Lung (tissue), 12 donors: Measurements from ENCODE around the gene PDLIM4. TPM values are rescaled to one million over a fixed set of nuclear protein-coding genes. Genes with fewer than 3 reads are reported as not detected.

Experiments
- ATAC-seq: fragments of 200-7000 bp; cut with Tn5 transposase; one replicate; pipeline ENCODE4 v1.9.1; 2020; ENCODE audit warnings: moderate number of reproducible peaks; ENCODE audit not compliant: insufficient read depth, low FRiP score
- DNase-seq, 3 donors: peaks; one replicate each; pipeline ENCODE4 v3.0.0-alpha.2; 2013 to 2017
- H3K27ac ChIP-seq, 2 donors: one replicate each; pipeline ENCODE4 v1.5.1; 2013; ENCODE audit warnings: mild to moderate bottlenecking in 2 of 2, moderate library complexity in 2 of 2, control low read depth in 1 of 2, inconsistent platforms in 1 of 2, low read depth in 1 of 2, low read length in 1 of 2
- H3K27me3 ChIP-seq, 3 donors: one replicate each; pipeline ENCODE4 v1.5.1; 2013; ENCODE audit warnings: low read length in 2 of 3; ENCODE audit not compliant: control insufficient read depth in 3 of 3, insufficient read depth in 3 of 3
- H3K36me3 ChIP-seq, 4 donors: one replicate each; pipeline ENCODE4 v1.5.1; 2013; ENCODE audit warnings: low read length in 4 of 4, mild to moderate bottlenecking in 1 of 4, moderate library complexity in 1 of 4; ENCODE audit not compliant: control insufficient read depth in 4 of 4, insufficient read depth in 4 of 4
- H3K4me1 ChIP-seq, 5 donors: one replicate each; pipeline ENCODE4 v1.5.1; 2013; ENCODE audit warnings: low read length in 5 of 5, mild to moderate bottlenecking in 2 of 5, moderate library complexity in 1 of 5; ENCODE audit not compliant: control insufficient read depth in 5 of 5, insufficient read depth in 5 of 5
- H3K4me3 ChIP-seq: one replicate; pipeline ENCODE4 v1.5.1; 2013; ENCODE audit warnings: mild to moderate bottlenecking, control low read depth, moderate library complexity
- H3K9ac ChIP-seq, 2 donors: one replicate each; pipeline ENCODE4 v1.5.1; 2013; ENCODE audit warnings: low read length in 2 of 2, control low read depth in 1 of 2; ENCODE audit not compliant: insufficient read depth in 1 of 2
- H3K9me3 ChIP-seq, 4 donors: one replicate each; pipeline ENCODE4 v1.5.1; 2013; ENCODE audit warnings: low read length in 3 of 4, mild to moderate bottlenecking in 1 of 4, moderate library complexity in 1 of 4; ENCODE audit not compliant: control insufficient read depth in 4 of 4, insufficient read depth in 3 of 4
- WGBS, 2 donors: extraction: QIAGEN DNeasy Blood & Tissue Kit; methylation state at CpG; one replicate each; pipeline ENCODE4 v1.1.7; 2013; 5-methylcytosine and 5-hydroxymethylcytosine counted together
- polyA plus RNA-seq, 2 donors: library from polyadenylated mRNA; stranded (reverse); fragments of 200-250 nt; gene quantifications; one replicate each; pipeline ENCODE4 v1.2.1, GENCODE V29; 2013
- total RNA-seq, 2 donors: library from RNA; depleted of rRNA in 1 of 2; stranded (reverse); fragments of >200 nt in 1 of 2; gene quantifications; one replicate each; pipeline ENCODE4 v1.2.1, GENCODE V29; 2014 to 2021
- TF ChIP-seq, protein P1 (sequence below): IDR thresholded peaks from 2 replicates; pipeline ENCODE4 v1.5.1; 2012; ENCODE audit warnings: mild to moderate bottlenecking; ENCODE audit errors: control extremely low read depth, extremely low read depth
- donor health status: control.
- donor health status: control.
- donor health status: Bipolar disorder and iron deficiency.
- donor health status: healthy.
- donor health status: DM: yes; HTN: yes; CAD: no.

Gene PDLIM4
- total and polyA plus RNA-seq, 4 donors, result 7.3 to 13.8 (median 9.6) TPM

DNA sequence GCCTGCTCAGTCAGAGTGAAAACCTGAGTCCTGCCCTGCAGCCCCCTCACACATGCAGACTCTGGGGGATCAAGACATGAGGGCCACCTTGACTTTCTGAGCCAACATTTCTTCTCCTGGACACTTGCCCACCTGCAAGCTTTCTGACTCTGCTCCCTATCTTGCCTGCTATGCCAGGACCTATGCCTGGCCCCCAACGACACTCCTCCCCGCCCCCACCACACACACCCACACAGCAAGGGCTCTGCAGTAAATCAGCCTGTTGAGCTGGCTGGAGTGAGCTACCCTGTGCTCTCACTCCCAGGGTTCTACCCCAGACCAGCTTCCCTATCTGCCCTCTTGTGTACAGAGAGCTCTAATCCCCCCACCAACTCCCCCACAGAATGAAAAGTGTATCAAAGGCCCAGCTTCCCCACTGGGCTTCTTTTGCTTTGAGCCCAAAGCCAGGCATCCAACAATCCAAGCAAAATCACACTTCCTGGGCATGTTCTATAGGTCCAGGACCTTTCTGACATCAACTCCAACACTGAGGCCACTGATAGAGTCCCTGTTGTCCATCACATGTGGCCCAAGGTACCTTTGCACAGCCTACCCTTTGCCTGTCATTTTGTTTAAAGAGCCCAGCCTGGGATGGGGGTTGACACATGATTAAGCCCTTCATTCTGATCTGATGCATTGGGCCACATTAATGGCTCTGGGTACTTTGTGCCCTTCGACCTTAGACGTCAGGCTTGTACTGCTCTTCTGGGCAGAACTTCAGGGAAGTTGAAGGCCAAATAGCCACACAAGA lies 7.2 kb downstream of the PDLIM4 start:
- WGBS, 2 donors, result 83 to 87% methylated on average over 4 of the region's 4 CpGs
- H3K4me1 ChIP-seq, result peaks cover 0 to 12% (median 4%) of the 10 kb centered on the region in 5 donors

DNA sequence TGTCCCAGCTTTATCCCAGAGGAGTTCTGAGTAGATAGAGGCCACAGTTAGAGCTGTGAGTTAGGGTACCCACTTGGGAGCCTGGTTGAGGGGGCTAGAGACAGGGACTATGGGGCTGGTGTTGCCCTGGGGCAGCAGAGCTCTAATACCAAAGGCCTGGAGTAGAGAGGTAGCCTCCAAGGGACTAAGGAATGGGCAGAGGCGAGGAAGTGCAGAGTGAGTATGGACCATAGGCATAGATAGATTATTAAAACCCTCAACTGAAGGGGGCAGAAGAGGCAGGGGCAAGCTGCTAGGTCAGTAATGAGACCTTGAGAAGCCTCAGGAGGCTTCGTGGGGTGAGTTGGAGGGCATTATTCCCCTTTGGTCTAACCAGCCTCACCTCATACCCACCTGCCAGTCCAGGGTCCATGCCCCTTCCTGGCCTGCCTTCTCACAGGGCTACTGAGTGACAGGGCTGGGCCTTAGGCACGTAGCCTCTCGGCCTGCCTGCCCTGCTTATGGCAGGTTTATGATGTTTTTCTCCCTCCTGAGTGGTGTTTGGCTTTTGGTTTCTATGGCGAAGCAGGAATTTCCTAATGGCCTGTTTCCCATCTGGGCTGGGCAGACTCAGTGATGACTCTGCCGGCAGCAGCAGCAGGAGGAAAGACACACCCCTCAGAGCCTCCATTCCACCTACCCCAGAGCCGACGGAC lies 8.0 kb downstream of the PDLIM4 start:
- 35 to 48% methylated on average over 8 of the region's 8 CpGs for WGBS, 2 donors
- Histone ChIP-seq H3K4me3 (no peak overlapping the region), H3K36me3 (no peaks in the 10 kb centered on the region), H3K27me3 (no peaks in the 10 kb centered on the region), H3K4me1 (peaks cover 0 to 12% (median 3%) of the 10 kb centered on the region in 5 donors), H3K9ac (peak overlapping the region in 1 of 2 donors; percentile 18), H3K27ac (peak overlapping the region in 1 of 2 donors; percentile 23), H3K9me3 (no peaks in the 10 kb centered on the region)
- DNase-seq, result peak; percentile 83 to 86 (median 84)
- TF ChIP-seq, protein P1, sequence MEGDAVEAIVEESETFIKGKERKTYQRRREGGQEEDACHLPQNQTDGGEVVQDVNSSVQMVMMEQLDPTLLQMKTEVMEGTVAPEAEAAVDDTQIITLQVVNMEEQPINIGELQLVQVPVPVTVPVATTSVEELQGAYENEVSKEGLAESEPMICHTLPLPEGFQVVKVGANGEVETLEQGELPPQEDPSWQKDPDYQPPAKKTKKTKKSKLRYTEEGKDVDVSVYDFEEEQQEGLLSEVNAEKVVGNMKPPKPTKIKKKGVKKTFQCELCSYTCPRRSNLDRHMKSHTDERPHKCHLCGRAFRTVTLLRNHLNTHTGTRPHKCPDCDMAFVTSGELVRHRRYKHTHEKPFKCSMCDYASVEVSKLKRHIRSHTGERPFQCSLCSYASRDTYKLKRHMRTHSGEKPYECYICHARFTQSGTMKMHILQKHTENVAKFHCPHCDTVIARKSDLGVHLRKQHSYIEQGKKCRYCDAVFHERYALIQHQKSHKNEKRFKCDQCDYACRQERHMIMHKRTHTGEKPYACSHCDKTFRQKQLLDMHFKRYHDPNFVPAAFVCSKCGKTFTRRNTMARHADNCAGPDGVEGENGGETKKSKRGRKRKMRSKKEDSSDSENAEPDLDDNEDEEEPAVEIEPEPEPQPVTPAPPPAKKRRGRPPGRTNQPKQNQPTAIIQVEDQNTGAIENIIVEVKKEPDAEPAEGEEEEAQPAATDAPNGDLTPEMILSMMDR, result no peak
- ATAC-seq, result peak; percentile 65

More for the DNA sequence above, 7.2 kb downstream of the PDLIM4 start:
- ATAC-seq (no peak), DNase-seq (no peak)
- Histone ChIP-seq H3K4me3 (no peak overlapping the region), H3K36me3 (no peaks in the 10 kb centered on the region), H3K27ac (no peak overlapping the region), H3K27me3 (no peaks in the 10 kb centered on the region), H3K9ac (peak overlapping the region in 1 of 2 donors; percentile 18), H3K9me3 (no peaks in the 10 kb centered on the region)
- TF ChIP-seq, protein P1, result no peak

DNA sequence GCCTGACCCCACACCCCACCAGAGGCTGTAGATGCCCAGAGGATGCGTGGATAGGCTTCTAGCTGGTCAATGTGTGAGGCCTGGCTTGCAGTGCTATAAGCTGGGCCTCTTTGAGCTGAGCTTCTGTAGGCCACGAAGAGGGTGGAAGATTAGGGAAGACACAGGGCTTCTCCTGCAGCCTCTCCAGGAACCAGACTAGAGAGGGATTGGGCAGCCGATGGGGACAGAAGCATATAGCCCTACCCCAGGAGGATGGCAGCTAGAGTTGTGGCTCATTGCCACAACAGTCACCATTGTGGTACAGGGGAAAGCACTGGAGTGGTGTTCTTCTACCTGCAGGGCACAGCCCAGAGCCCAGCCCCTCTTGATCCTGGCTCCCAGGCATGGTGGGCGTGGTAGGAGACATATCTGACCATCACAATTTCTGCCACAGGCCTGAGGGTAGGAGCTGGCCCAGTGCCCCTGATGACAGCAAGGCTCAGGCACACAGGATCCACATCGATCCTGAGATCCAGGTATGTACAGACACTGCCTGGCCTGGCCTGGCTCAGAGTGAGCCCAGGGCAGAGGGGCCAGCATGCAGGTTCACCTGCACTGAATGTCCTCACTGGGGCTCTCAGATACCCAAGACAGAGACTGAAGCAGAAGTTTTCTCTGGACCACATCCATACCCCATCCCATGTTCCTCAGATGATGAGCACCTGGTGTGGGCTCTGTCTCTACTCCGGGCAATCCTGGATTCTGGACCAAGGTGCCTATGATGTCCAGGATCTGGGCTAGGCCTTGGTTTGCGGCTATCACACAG lies 8.7 kb downstream of the PDLIM4 start:
- WGBS, 2 donors, result 84 to 93% methylated on average over 7 of the region's 7 CpGs
- H3K27ac ChIP-seq, result no peak overlapping the region
- no peaks in the 10 kb centered on the region for H3K9me3 ChIP-seq
- no peaks in the 10 kb centered on the region for H3K27me3 ChIP-seq
- no peak overlapping the region for H3K4me3 ChIP-seq
- H3K4me1 ChIP-seq, result peaks cover 0 to 12% (median 3%) of the 10 kb centered on the region in 5 donors
- no peak for DNase-seq
- H3K9ac ChIP-seq, result no peak overlapping the region
- no peaks in the 10 kb centered on the region for H3K36me3 ChIP-seq
- TF ChIP-seq, protein P1, result no peak
- ATAC-seq, result no peak
